Pancreas (tissue), 10 donors: Measurements from ENCODE around the gene STK24. TPM values are rescaled to one million over a fixed set of nuclear protein-coding genes. Genes with fewer than 3 reads are reported as not detected.
A peak's percentile ranks its signal among the peaks of the same experiment; 100 is the strongest.

ENCODE experiments used
- ATAC-seq, 4 donors: fragments of 200-7000 bp; cut with Tn5 transposase; one replicate each; pipeline versions ENCODE4 v1.8.0 to v1.9.1; 2020; ENCODE audit warnings: mild to moderate bottlenecking in 4 of 4, moderate library complexity in 4 of 4
- DNase-seq, 6 donors: peaks; one replicate each; pipeline ENCODE4 v3.0.0-alpha.2; 2020
- FAIRE-seq: peaks from 2 replicates; lab custom pipeline; 2012; peaks lifted over from hg19 to GRCh38; lab: Jason Lieb, UNC
- H3K27ac ChIP-seq, 4 donors: fragments of 200-600 bp; sonication (generic); 1 replicate in 3 of 4; 2 replicates in 1 of 4; pipeline versions ENCODE4 v1.5.0 to v1.8.0; 2020
- H3K27me3 ChIP-seq, 4 donors: fragments of 200-600 bp; one replicate each; pipeline ENCODE4 v1.8.0; 2021
- H3K36me3 ChIP-seq, 3 donors: fragments of 200-600 bp; sonication (generic) in 1 of 3; one replicate each; pipeline versions ENCODE4 v1.5.0 to v1.8.0; 2020 to 2021
- H3K4me1 ChIP-seq, 3 donors: fragments of 200-600 bp; one replicate each; pipeline ENCODE4 v1.8.0; 2021
- H3K4me3 ChIP-seq, 4 donors: fragments of 200-600 bp; sonication (generic) in 2 of 4; one replicate each; pipeline versions ENCODE4 v1.5.0 to v1.8.0; 2020 to 2021
- H3K9me3 ChIP-seq, 4 donors: fragments of 200-600 bp; one replicate each; pipeline ENCODE4 v1.8.0; 2021
- CTCF ChIP-seq, 4 donors: fragments of 200-600 bp; sonication (generic) in 3 of 4; IDR thresholded peaks; one replicate each; pipeline versions ENCODE4 v1.5.0 to v1.8.0; 2021; ENCODE audit warnings: antibody characterized with exemption in 4 of 4
- WGBS, 2 donors: extraction: QIAGEN DNeasy Blood & Tissue Kit; methylation state at CpG; one replicate each; pipeline ENCODE4 v1.1.7; 2013; 5-methylcytosine and 5-hydroxymethylcytosine counted together
- intact Hi-C, 3 donors: fragments of 100-400 bp; cut with DNase I; formaldehyde crosslinking; loops; one replicate each; pipeline versions ENCODE4 v1.11.1 to v1.14.2; 2022
- polyA plus RNA-seq, 2 donors: library from polyadenylated mRNA; stranded (reverse); fragments of 200-250 nt; gene quantifications; one replicate each; pipeline ENCODE4 v1.2.3, GENCODE V29; 2013
- total RNA-seq, 6 donors: library from RNA; stranded (reverse); fragmentation: NEBNext Ultra II Directional in 4 of 6; extraction: Animal tissue kit (Norgen Biotek cat#: 25700) in 4 of 6; gene quantifications; one replicate each; pipeline versions ENCODE4 v1.2.1 to v1.2.4, GENCODE V29; 2021 to 2023
- donor health status: healthy with polysubstance abuse.
- donor health status: DM: no; HTN: no; CAD: no; lungs with moderate emphysema.
- donor health status: DM: no; HTN: no; CAD: no.
- donor health status: control.
- donor health status: control.
- donor health status: Bipolar disorder and iron deficiency.
- donor health status: DM: yes; HTN: yes; CAD: no.
- donor health status: DM: no; HTN: no; CAD: no.
- donor health status: DM: no; HTN: no; CAD: no.
- donor health status: DM: yes; HTN: yes; CAD: no.

The STK24 gene
- total and polyA plus RNA-seq, 8 donors, result 15.5 to 55.7 (median 37.4) TPM

- Histone ChIP-seq H3K4me1 (peaks cover 0 to 3% (median 2%) of the 10 kb centered on the region in 3 donors), H3K9me3 (no peaks in the 10 kb centered on the region), H3K27ac (no peak overlapping the region), H3K36me3 (peaks cover 0 to 14% (median 0%) of the 10 kb centered on the region in 3 donors), H3K27me3 (no peaks in the 10 kb centered on the region), H3K4me3 (no peak overlapping the region)
- intact Hi-C loops, result no loop called here
- no peak for FAIRE-seq
- ATAC-seq, result no peak
- TF ChIP-seq CTCF (IDR thresholded peaks at IDR 0.05), result no peak
- 74 to 79% methylated on average over 4 of the region's 4 CpGs for WGBS, 2 donors
- DNase-seq, result no peak
These were observed 177.2 kb downstream of the STK24 start for GRCh38 chr13:98399756-98400155.

- intact Hi-C loops, result no loop called here
- Histone ChIP-seq H3K27me3 (no peaks in the 10 kb centered on the region), H3K9me3 (no peaks in the 10 kb centered on the region), H3K36me3 (peaks cover 0 to 26% (median 0%) of the 10 kb centered on the region in 3 donors), H3K27ac (no peak overlapping the region), H3K4me1 (no peaks in the 10 kb centered on the region), H3K4me3 (no peak overlapping the region)
- no peak for TF ChIP-seq CTCF (IDR thresholded peaks at IDR 0.05)
- ATAC-seq (no peak), FAIRE-seq (no peak), DNase-seq (no peak)
- WGBS, 2 donors, result 85 to 87% methylated on average over 5 of the region's 5 CpGs
These were observed 178.3 kb downstream of the STK24 start for GRCh38 chr13:98398581-98398980.

- DNase-seq (no peak), FAIRE-seq (no peak), ATAC-seq (no peak)
- Histone ChIP-seq H3K27ac (no peak overlapping the region), H3K9me3 (no peaks in the 10 kb centered on the region), H3K4me1 (no peaks in the 10 kb centered on the region), H3K36me3 (peaks cover 0 to 31% (median 0%) of the 10 kb centered on the region in 3 donors), H3K4me3 (no peak overlapping the region), H3K27me3 (no peaks in the 10 kb centered on the region)
- 86 to 88% methylated on average over 7 of the region's 7 CpGs for WGBS, 2 donors
- TF ChIP-seq CTCF (IDR thresholded peaks at IDR 0.05), result no peak
- intact Hi-C loops, result no loop called here
These were observed 179.0 kb downstream of the STK24 start for GRCh38 chr13:98397861-98398260.

- H3K4me1 ChIP-seq, result no peaks in the 10 kb centered on the region
- FAIRE-seq (no peak), ATAC-seq (peak in 2 of 4 donors; percentile 60 to 68), DNase-seq (no peak)
- WGBS, 2 donors, result 91 to 94% methylated on average over 1 of the region's 1 CpG
- H3K27me3 ChIP-seq, result no peaks in the 10 kb centered on the region
- peaks cover 0 to 38% (median 0%) of the 10 kb centered on the region in 3 donors for H3K36me3 ChIP-seq
- no peak for TF ChIP-seq CTCF (IDR thresholded peaks at IDR 0.05)
- intact Hi-C loops, result no loop called here
- no peak overlapping the region for H3K27ac ChIP-seq
- no peaks in the 10 kb centered on the region for H3K9me3 ChIP-seq
- H3K4me3 ChIP-seq, result no peak overlapping the region
These were observed 179.7 kb downstream of the STK24 start for GRCh38 chr13:98397221-98397620.

- TF ChIP-seq CTCF (IDR thresholded peaks at IDR 0.05), result no peak
- ATAC-seq, result no peak
- 82 to 84% methylated on average over 16 of the region's 16 CpGs for WGBS, 2 donors
These were observed 180.7 kb downstream of the STK24 start for GRCh38 chr13:98396071-98396710.

More at GRCh38 chr13:98396071-98396710, 180.7 kb downstream of the STK24 start:
- H3K27ac ChIP-seq, result no peak overlapping the region
- DNase-seq, result no peak
- no peak for FAIRE-seq
- no peaks in the 10 kb centered on the region for H3K27me3 ChIP-seq
- H3K9me3 ChIP-seq, result no peaks in the 10 kb centered on the region
- no peaks in the 10 kb centered on the region for H3K4me1 ChIP-seq
- peaks cover 0 to 43% (median 0%) of the 10 kb centered on the region in 3 donors for H3K36me3 ChIP-seq
- no peak overlapping the region for H3K4me3 ChIP-seq
- intact Hi-C loops, result no loop called here
